GM19043 (cell line): ENCODE data around the gene FES.

ENCODE experiments used
- ATAC-seq: cut with Tn5 transposase; IDR thresholded peaks from one replicate; pipeline ENCODE4 v1.9.1; 2021; ENCODE audit warnings: low read depth; ENCODE audit not compliant: unreplicated experiment

Gene FES

GRCh38 chr15:90875549-90875981, 8.7 kb upstream of the FES start:
- ATAC-seq, result no peak

GRCh38 chr15:90876046-90876445, 8.3 kb upstream of the FES start:
- ATAC-seq, result no peak

- no peak for ATAC-seq
Observed at GRCh38 chr15:90876512-90877170, 7.7 kb upstream of the FES start.

- ATAC-seq, result no peak
Observed at GRCh38 chr15:90877315-90877714, 7.0 kb upstream of the FES start.

- no peak for ATAC-seq
Observed at GRCh38 chr15:90877996-90878395, 6.3 kb upstream of the FES start.

GRCh38 chr15:90878660-90879059, 5.6 kb upstream of the FES start:
- no peak for ATAC-seq

GRCh38 chr15:90879730-90880366, 4.5 kb upstream of the FES start:
- no peak for ATAC-seq

GRCh38 chr15:90880381-90881145, 3.7 kb upstream of the FES start:
- no peak for ATAC-seq

- no peak for ATAC-seq
Observed at GRCh38 chr15:90881181-90881977, 2.9 kb upstream of the FES start.

GRCh38 chr15:90881978-90882721, 2.2 kb upstream of the FES start:
- no peak for ATAC-seq

GRCh38 chr15:90882781-90883525, 1.4 kb upstream of the FES start:
- no peak for ATAC-seq

- ATAC-seq, result no peak
Observed at GRCh38 chr15:90883526-90883975, 753 bp upstream of the FES start.

GRCh38 chr15:90884719-90885431, 571 bp downstream of the FES start:
- no peak for ATAC-seq

- ATAC-seq, result no peak
Observed at GRCh38 chr15:90885432-90886290, 1.4 kb downstream of the FES start.

- no peak for ATAC-seq
Observed at GRCh38 chr15:90886291-90886614, 1.9 kb downstream of the FES start.

GRCh38 chr15:90887037-90887481, 2.8 kb downstream of the FES start:
- no peak for ATAC-seq

GRCh38 chr15:90889313-90889730, 5.0 kb downstream of the FES start:
- ATAC-seq, result no peak
